IMR-90 (cell line): ENCODE data around the gene IRF2. TPM values are rescaled to one million over a fixed set of nuclear protein-coding genes. Genes with fewer than 3 reads are reported as not detected.

Source experiments
- ATAC-seq: fragments of 200-7000 bp; cut with Tn5 transposase; 2 replicates; pipeline ENCODE4 v1.9.1; 2020; ENCODE audit warnings: low read depth, mild to moderate bottlenecking, moderate library complexity
- BruUV-seq: library from RNA; stranded (reverse); fragments of 400-500 nt; replicated peaks from 2 replicates; lab custom pipeline; 2021; lab: Mats Ljungman, UMichigan
- CTCF ChIA-PET: fragments of 300-600 bp; formaldehyde crosslinking; extraction: SDS; loops from one replicate; lab custom pipeline; 2021; ENCODE audit warnings: antibody characterized with exemption; lab: Yijun Ruan, JAX
- POLR2A ChIA-PET: fragments of 300-600 bp; sonication (Branson Sonifier 250); formaldehyde crosslinking; loops from one replicate; lab custom pipeline; 2022; ENCODE audit warnings: antibody characterized with exemption; ENCODE audit not compliant: unreplicated experiment; lab: Charles Lee
- DNase-seq: peaks from one replicate; pipeline ENCODE4 v3.0.0; 2013
- H2AFZ ChIP-seq: replicated peaks from 2 replicates; pipeline ENCODE3; 2013; ENCODE audit warnings: low read length, mild to moderate bottlenecking; ENCODE audit not compliant: poor library complexity
- H2AK5ac ChIP-seq: 2 replicates; pipeline ENCODE4 v1.6.1; 2013; ENCODE audit warnings: low read depth, low read length, inconsistent platforms
- H2AK9ac ChIP-seq: replicated peaks from 2 replicates; pipeline ENCODE3; 2013; ENCODE audit warnings: mild to moderate bottlenecking, low read depth, low read length, moderate library complexity; ENCODE audit not compliant: poor library complexity
- H2BK120ac ChIP-seq: 2 replicates; pipeline ENCODE4 v1.6.1; 2013; ENCODE audit warnings: low read depth, low read length, inconsistent platforms
- H2BK15ac ChIP-seq: 3 replicates; pipeline ENCODE4 v1.6.1; 2013; ENCODE audit warnings: low read depth, low read length, inconsistent platforms
- H2BK20ac ChIP-seq: 2 replicates; pipeline ENCODE4 v1.6.1; 2013; ENCODE audit warnings: low read depth, mild to moderate bottlenecking, inconsistent platforms, low read length, moderate library complexity
- H2BK5ac ChIP-seq: 2 replicates; pipeline ENCODE4 v1.6.1; 2013; ENCODE audit warnings: mild to moderate bottlenecking, low read depth, low read length, inconsistent platforms; ENCODE audit not compliant: poor library complexity, severe bottlenecking
- H3K14ac ChIP-seq: replicated peaks from 2 replicates; pipeline ENCODE4 v1.6.1; 2013; ENCODE audit warnings: low read depth, low read length, inconsistent platforms
- H3K18ac ChIP-seq: 2 replicates; pipeline ENCODE4 v1.6.1; 2013; ENCODE audit warnings: low read depth, low read length, control low read depth
- H3K23ac ChIP-seq: 2 replicates; pipeline ENCODE4 v1.6.1; 2013; ENCODE audit warnings: low read depth, low read length, inconsistent platforms
- H3K27ac ChIP-seq: 2 replicates; pipeline ENCODE4 v1.5.1; 2013; ENCODE audit warnings: mild to moderate bottlenecking, control low read depth, low read length; ENCODE audit not compliant: insufficient read depth
- H3K27me3 ChIP-seq: 2 replicates; pipeline ENCODE4 v1.6.1; 2013; ENCODE audit warnings: low read length; ENCODE audit not compliant: control insufficient read depth, insufficient read depth
- H3K36me3 ChIP-seq: 2 replicates; pipeline ENCODE4 v1.6.1; 2013; ENCODE audit warnings: low read length, mixed read lengths; ENCODE audit not compliant: control insufficient read depth, insufficient read depth
- H3K4ac ChIP-seq: 2 replicates; pipeline ENCODE4 v1.6.1; 2013; ENCODE audit warnings: low read depth, low read length, inconsistent platforms
- H3K4me1 ChIP-seq: 2 replicates; pipeline ENCODE4 v1.6.1; 2013; ENCODE audit warnings: low read length, mixed read lengths; ENCODE audit not compliant: control insufficient read depth, insufficient read depth
- H3K4me2 ChIP-seq: 2 replicates; pipeline ENCODE4 v1.6.1; 2013; ENCODE audit warnings: low read depth, mild to moderate bottlenecking, control low read depth, low read length, moderate library complexity
- H3K4me3 ChIP-seq: 2 replicates; pipeline ENCODE4 v1.5.1; 2013; ENCODE audit warnings: low read depth, mild to moderate bottlenecking, control low read depth, low read length, moderate library complexity; ENCODE audit not compliant: insufficient read depth
- H3K56ac ChIP-seq: 2 replicates; pipeline ENCODE4 v1.6.1; 2013; ENCODE audit warnings: low read length, inconsistent platforms; ENCODE audit not compliant: insufficient read depth; ENCODE audit errors: extremely low read depth
- H3K79me1 ChIP-seq, 2 experiments: 2 replicates each; pipeline ENCODE4 v1.6.1; 2013; ENCODE audit warnings: low read length in 2 of 2, inconsistent platforms in 1 of 2, low read depth in 1 of 2
- H3K9ac ChIP-seq: 2 replicates; pipeline ENCODE4 v1.6.1; 2013; ENCODE audit warnings: low read depth, low read length, control low read depth
- H3K9me1 ChIP-seq: 2 replicates; pipeline ENCODE4 v1.6.1; 2013; ENCODE audit warnings: low read length, inconsistent platforms; ENCODE audit not compliant: insufficient read depth
- H3K9me3 ChIP-seq: 2 replicates; pipeline ENCODE4 v1.6.1; 2013; ENCODE audit warnings: low read length; ENCODE audit not compliant: control insufficient read depth, insufficient read depth
- H4K20me1 ChIP-seq: 2 replicates; pipeline ENCODE4 v1.6.1; 2013; ENCODE audit warnings: low read length, inconsistent platforms; ENCODE audit not compliant: insufficient read depth
- H4K5ac ChIP-seq: 2 replicates; pipeline ENCODE4 v1.6.1; 2013; ENCODE audit warnings: mild to moderate bottlenecking, low read depth, low read length, control low read depth
- H4K8ac ChIP-seq, 2 experiments: 2 replicates each; pipeline ENCODE4 v1.6.1; 2013; ENCODE audit warnings: low read depth in 2 of 2, low read length in 2 of 2, control low read depth in 1 of 2, inconsistent platforms in 1 of 2
- H4K91ac ChIP-seq: 2 replicates; pipeline ENCODE4 v1.6.1; 2013; ENCODE audit warnings: low read depth, low read length, inconsistent platforms; ENCODE audit not compliant: insufficient read depth
- MAZ ChIP-seq: IDR thresholded peaks from 2 replicates; pipeline ENCODE4 v1.6.1; 2012; ENCODE audit warnings: low read depth, mild to moderate bottlenecking, low read length, improper control_type of control experiment, moderate library complexity, borderline replicate concordance
- WGBS, 2 experiments: methylation state at CpG; one replicate each; pipeline versions ENCODE4 v1.1.5 to v1.1.7; 2013; ENCODE audit warnings: missing lambda C conversion rate in 2 of 2; ENCODE audit not compliant: insufficient read length in 1 of 2; ENCODE audit errors: extremely low coverage in 2 of 2; 5-methylcytosine and 5-hydroxymethylcytosine counted together
- dilution Hi-C: fragments of 300-500 bp; cut with HindIII; formaldehyde crosslinking; loops from one replicate; pipeline ENCODE4 v1.14.3; 2018; ENCODE audit warnings: low sequenced_read_pairs; ENCODE audit not compliant: unreplicated experiment
- in situ Hi-C: fragments of 300-500 bp; cut with MboI; formaldehyde crosslinking; loops from 3 replicates; pipeline ENCODE4 v1.14.3; 2019; ENCODE audit warnings: low sequenced_read_pairs, inconsistent platforms, mixed read lengths
- intact Hi-C: fragments of 100-400 bp; cut with micrococcal nuclease; formaldehyde crosslinking; loops from 2 replicates; pipeline ENCODE4 v1.10.0; 2022
- polyA plus RNA-seq, 3 experiments: library from polyadenylated mRNA; depleted of rRNA; stranded (reverse); fragments of >200 nt; gene quantifications; 2 replicates each; pipeline ENCODE4 v1.2.3, GENCODE V29; 2012; ENCODE audit warnings: low replicate concordance in 1 of 3
- total RNA-seq: library from RNA; depleted of rRNA; stranded (reverse); fragments of >200 nt; gene quantifications from 2 replicates; pipeline ENCODE4 v1.2.3, GENCODE V29; 2012

Gene IRF2
- total and polyA plus RNA-seq, 2 of the 4 experiments (the other 2 are of a cell fraction): 16.5 to 21.9 TPM

DNA sequence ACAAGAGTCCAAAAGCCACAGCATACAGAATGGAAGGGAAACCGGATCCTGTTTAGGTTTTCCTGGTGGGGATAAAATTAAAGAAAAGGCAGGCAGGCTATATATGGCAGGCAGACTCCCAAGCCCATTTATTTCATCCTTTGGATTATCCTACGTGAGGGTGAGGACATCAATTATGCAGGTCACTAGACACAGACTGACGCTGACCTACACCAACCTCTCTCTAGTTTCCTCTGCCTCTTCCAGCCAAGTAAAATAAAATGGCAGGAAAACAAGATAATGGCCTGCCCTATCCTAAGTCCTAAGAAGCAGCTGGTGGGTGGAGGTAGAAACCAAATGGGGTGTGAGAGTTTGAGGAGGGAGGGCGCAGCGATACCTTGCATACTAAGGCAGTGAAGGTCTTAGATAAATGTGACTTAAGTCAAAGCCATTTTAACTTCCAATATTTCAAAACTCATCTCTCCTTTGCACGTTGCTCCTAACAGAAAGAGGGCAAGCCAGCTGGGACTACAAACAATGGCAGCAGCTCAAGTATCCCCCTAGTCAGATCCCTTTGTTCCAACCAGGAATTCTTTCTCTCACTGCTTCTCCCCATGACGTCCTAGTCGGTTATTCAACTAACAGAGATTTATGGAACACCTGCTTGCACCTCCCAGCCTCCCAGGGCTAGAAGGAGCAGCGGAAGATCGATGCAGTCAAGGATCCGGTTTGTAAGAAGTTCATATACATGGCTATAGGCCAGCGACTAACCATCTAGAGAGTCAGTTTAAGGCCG, 72.8 kb downstream of the IRF2 start:
- H3K18ac ChIP-seq: peak overlapping the region; percentile 91
- no peak overlapping the region for H2AK9ac ChIP-seq
- H3K9me3 ChIP-seq: 0 out of 2 replicates have a peak, but pooled peaks cover 2% of the 10 kb centered on the region
- no peak overlapping the region for H3K9ac ChIP-seq
- H3K36me3 ChIP-seq: peaks cover 48% of the 10 kb centered on the region
- H3K79me1 ChIP-seq: peaks cover 4 to 28% of the 10 kb centered on the region in 2 experiments; a peak in 2 of 4 replicates
- peak overlapping the region; percentile 37; the same call in 2 of the 3 replicates for H2BK15ac ChIP-seq
- no peaks in the 10 kb centered on the region for H3K27me3 ChIP-seq
- peak overlapping the region; percentile 77; the same call in 1 of the 2 replicates for H2AK5ac ChIP-seq
- H4K8ac ChIP-seq: peak overlapping the region in 1 of 2 experiments; percentile 62; a peak in 2 of 4 replicates
- ChIA-PET CTCF (no interaction called here), POLR2A (no interaction called here)
- no peak overlapping the region for H3K4me3 ChIP-seq
- peak overlapping the region; percentile 12; the same call in 1 of the 2 replicates for H3K23ac ChIP-seq
- peak overlapping the region; percentile 85 for H4K5ac ChIP-seq
- peak overlapping the region; percentile 61 for H3K4ac ChIP-seq
- H2BK5ac ChIP-seq: no peak overlapping the region
- no TSS peak for BruUV-seq
- intact Hi-C loops (loop anchor here (2.0 to 5.0 kb wide), 3 partner anchors 73 to 136 kb away; partner anchors contain the start of gene IRF2), dilution Hi-C loops (no loop called here), in situ Hi-C loops (no loop called here)
- peak overlapping the region; percentile 61; the same call in 1 of the 2 replicates for H2BK120ac ChIP-seq
- DNase-seq (no peak), ATAC-seq (no peak)
- peak overlapping the region; percentile 10; the same call in 1 of the 2 replicates for H3K27ac ChIP-seq
- WGBS, 2 experiments: 79% methylated on average over 6 of the region's 13 CpGs; no CpG with 5 or more reads in 1 of the 2 experiments
- peaks cover 9% of the 10 kb centered on the region for H3K4me1 ChIP-seq
- no peak for TF ChIP-seq MAZ
- no peak overlapping the region for H3K56ac ChIP-seq
- peak overlapping the region; percentile 68 for H3K14ac ChIP-seq
- H3K9me1 ChIP-seq: peaks cover 11% of the 10 kb centered on the region; the same call in 1 of the 2 replicates
- no peak overlapping the region for H3K4me2 ChIP-seq
- no peak overlapping the region for H2AFZ ChIP-seq
- H4K20me1 ChIP-seq: no peaks in the 10 kb centered on the region
- H2BK20ac ChIP-seq: peak overlapping the region; percentile 73
- H4K91ac ChIP-seq: peak overlapping the region; percentile 20
